HEK293T (cell line): Measurements from ENCODE around the gene DDX56.

Experiments
- ARNT ChIP-seq: fragments of 450-650 bp; IDR thresholded peaks from 2 replicates; pipeline ENCODE4 v1.6.1; 2017; ENCODE audit warnings: mild to moderate bottlenecking
- CTBP1 ChIP-seq: fragments of 450-650 bp; IDR thresholded peaks from 2 replicates; pipeline ENCODE4 v1.6.1; 2016; ENCODE audit warnings: borderline replicate concordance
- FOXA1 ChIP-seq: fragments of 450-650 bp; IDR thresholded peaks from 2 replicates; pipeline ENCODE4 v1.6.1; 2016; ENCODE audit warnings: mild to moderate bottlenecking
- FOXK2 ChIP-seq: fragments of 450-650 bp; IDR thresholded peaks from 2 replicates; pipeline ENCODE4 v1.6.1; 2016; ENCODE audit warnings: mild to moderate bottlenecking
- FOXM1 ChIP-seq: fragments of 450-650 bp; IDR thresholded peaks from 2 replicates; pipeline ENCODE4 v1.6.1; 2017; ENCODE audit warnings: mild to moderate bottlenecking, borderline replicate concordance
- HDGF ChIP-seq: fragments of 450-650 bp; IDR thresholded peaks from 2 replicates; pipeline ENCODE4 v1.6.1; 2017; ENCODE audit warnings: antibody characterized with exemption, borderline replicate concordance
- L3MBTL2 ChIP-seq: fragments of 450-650 bp; conservative IDR thresholded peaks from 2 replicates; pipeline ENCODE4 v1.6.1; 2016; ENCODE audit warnings: mild to moderate bottlenecking
- LEF1 ChIP-seq: fragments of 450-650 bp; IDR thresholded peaks from 2 replicates; pipeline ENCODE4 v1.6.1; 2017; ENCODE audit warnings: mild to moderate bottlenecking, borderline replicate concordance
- NFRKB ChIP-seq: fragments of 450-650 bp; IDR thresholded peaks from 2 replicates; pipeline ENCODE4 v1.6.1; 2016; ENCODE audit warnings: mild to moderate bottlenecking, moderate library complexity
- PKNOX1 ChIP-seq: fragments of 450-650 bp; IDR thresholded peaks from 2 replicates; pipeline ENCODE4 v1.6.1; 2016
- SP1 ChIP-seq: fragments of 450-650 bp; IDR thresholded peaks from 2 replicates; pipeline ENCODE4 v1.6.1; 2017
- SUZ12 ChIP-seq: fragments of 450-650 bp; IDR thresholded peaks from 2 replicates; pipeline ENCODE4 v1.6.1; 2016; ENCODE audit warnings: mild to moderate bottlenecking
- ZNF384 ChIP-seq: fragments of 450-650 bp; IDR thresholded peaks from 2 replicates; pipeline ENCODE4 v1.6.1; 2016

DNA sequence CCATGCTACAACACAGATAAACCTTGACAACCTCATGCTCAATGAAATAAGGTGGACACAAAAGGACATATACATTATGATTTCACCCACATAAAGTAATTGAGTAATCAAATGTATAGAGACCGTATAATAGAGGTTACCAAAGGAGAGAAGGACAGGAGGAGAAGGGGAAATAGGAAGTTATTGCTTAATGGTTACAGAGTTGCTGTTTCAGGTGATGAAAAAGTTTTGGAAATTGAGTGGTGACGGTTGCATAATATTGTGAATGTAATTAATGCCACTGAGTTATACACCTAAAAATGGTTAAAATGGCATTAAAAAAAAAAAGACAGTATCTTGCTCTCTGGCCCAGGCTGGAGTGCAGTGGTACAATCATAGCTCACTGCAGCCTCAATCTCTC lies 31.2 kb upstream of the DDX56 start:
- TF ChIP-seq PKNOX1 (no peak), CTBP1 (no peak), FOXM1 (no peak), FOXA1 (no peak), ARNT (no peak), HDGF (no peak), SUZ12 (no peak), NFRKB (no peak), SP1 (no peak), L3MBTL2 (no peak), FOXK2 (no peak), LEF1 (no peak), ZNF384 (no peak)
